GM10847 (cell line): ENCODE data around the gene PTPN9.

Experiments
- POLR2A ChIP-seq: IDR thresholded peaks from 2 replicates; pipeline ENCODE4 v1.6.1; 2011; ENCODE audit not compliant: insufficient read length; ENCODE audit errors: extremely low read depth

Gene PTPN9

DNA sequence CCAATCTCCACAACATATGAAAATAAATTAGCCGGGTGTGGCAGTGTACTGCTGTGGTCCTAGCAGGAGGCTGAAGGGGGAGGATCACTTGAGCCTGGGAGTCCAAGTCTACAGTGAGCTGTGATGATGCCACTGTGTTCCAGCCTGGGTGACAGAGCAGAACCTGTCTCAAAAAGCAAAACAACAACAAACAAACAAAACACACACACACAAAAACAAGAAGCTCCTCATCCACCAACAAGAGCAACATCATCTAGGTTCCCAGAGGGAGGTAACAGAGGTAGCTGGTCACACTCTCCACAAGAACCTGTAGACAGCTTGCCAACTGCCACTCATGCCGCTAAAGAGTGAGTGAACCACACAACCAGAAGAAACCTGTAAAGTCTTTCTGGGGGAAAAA lies 34.8 kb downstream of the PTPN9 start:
- TF ChIP-seq POLR2A, result no peak

DNA sequence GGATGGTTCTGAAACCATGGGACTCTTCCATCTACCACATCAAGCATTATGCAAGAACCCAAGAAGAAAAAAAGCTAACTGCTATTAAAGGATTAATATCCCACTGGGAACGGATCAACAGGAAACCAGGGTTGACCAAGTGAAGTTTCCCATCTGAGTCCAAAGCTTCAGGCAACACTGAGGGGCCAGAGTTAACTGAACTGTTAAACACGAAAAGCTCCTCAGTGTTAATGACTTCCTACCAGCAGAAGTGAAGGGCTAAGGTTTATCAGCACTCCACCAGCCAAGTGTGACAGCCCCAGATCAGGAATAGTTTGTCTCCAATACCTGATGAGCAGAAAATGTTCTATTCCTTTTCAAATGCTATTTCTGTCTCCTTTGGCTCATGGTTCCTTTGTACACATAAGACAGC lies 36.7 kb downstream of the PTPN9 start:
- TF ChIP-seq POLR2A, result no peak

DNA sequence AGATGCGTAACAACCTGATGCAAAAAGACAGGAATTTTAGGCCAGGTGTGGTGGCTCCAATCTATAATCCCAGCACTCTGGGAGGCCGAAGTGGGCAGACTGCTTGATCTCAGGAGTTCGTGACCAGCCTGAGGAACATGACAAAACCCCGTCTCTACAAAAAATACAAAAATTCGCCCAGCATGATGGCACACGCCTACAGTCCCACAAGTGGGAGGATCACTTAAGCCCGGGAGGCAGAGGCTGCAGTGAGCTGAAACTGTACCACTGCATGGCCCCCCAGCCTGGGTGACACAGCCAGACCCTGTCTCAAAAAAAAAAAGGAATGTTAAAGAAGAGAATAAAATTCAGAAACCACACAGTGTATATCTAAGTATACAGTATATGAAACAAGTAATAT lies 40.7 kb downstream of the PTPN9 start:
- TF ChIP-seq POLR2A, result no peak

DNA sequence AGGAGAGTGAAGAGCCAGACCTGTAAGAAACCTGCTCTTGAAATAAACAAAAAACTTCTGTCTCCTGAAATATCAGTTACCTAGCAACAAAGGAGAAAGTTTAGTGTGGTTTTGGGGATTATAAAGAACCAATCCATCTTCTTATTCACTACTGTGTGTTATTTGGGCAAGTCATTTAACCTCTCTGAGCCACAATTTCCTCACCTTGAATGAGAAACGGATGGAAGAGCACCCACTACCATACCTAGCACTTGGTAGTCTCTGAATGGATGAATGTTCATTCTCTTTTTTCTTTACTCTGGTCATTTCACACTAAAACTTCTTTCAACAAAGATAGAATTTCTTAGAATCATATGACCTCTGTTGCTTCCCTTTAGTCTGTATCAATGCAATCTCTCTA lies 45.2 kb downstream of the PTPN9 start:
- TF ChIP-seq POLR2A, result no peak

DNA sequence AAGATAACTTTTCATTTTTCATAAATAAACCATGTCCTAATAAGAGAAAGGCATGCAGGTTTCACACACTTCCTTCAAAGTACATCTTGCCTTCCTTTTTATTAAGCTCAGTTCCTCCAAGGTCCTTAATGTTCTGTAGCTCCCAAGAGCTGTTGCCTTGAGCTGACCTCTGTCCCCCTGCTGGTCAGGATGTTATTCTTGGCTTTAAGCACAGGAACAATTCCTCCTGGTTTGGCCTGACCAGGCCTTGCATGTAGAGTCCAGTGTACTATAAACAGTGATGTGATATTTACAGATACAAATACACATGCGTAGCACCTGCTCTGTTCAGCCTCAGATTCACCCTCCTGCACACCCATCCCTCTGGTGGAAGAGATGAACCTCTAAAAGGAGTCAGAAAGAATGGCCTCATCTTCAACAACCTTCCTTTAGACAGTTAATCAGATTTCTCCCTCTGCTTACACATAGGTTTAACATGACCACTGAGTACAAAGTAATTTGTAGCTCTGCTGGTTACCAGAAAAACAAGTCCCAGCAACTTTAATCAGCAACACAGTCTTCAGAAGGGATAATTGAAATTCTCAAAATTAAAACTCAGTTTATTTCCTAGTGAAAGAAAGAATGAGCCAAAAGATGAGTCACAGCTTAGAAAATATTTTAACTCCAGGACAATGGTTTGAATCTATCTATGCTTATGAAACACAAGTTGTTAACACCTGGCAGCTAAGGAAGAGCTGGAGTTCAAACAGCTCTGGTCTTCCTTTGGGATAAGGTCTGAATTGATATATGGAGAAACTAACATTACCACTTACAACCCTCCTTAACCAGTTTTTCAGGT lies 46.5 kb downstream of the PTPN9 start:
- no peak for TF ChIP-seq POLR2A

DNA sequence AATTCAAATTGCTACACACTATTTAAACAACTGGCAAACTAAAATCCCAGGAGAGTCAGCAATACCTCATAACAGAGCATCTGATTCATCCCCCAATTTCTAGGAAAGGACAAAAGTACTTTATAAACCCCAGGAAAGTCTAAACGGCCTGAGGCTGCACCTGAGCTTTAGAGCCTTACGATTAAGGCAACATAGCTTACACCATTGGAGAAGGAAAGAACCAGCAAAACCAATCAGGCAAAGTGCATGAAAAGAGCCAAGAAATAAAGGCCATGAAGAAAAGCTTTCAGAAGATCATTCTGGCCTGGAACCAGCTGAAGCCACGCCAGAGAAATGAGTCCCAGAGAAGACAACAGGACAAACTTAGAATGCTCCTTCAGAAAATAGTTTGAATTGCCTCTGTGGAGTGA lies 48.1 kb downstream of the PTPN9 start:
- TF ChIP-seq POLR2A, result no peak

DNA sequence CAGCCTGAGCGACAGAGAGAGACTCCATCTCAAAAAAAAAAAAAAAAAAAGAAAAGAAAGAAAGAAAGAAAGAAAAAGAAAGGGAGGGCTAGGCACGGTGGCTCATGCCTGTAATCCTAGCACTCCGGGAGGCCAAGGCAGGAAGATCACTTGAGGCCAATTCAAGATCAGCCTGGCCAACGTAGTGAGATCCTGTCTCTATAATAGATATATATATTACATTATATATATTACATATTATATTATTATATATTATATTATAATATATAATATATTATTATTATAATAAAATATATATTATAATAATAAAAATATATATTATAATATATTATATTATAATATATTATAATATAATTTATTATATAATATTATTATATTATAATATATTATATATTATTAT lies 48.9 kb downstream of the PTPN9 start:
- TF ChIP-seq POLR2A, result no peak

DNA sequence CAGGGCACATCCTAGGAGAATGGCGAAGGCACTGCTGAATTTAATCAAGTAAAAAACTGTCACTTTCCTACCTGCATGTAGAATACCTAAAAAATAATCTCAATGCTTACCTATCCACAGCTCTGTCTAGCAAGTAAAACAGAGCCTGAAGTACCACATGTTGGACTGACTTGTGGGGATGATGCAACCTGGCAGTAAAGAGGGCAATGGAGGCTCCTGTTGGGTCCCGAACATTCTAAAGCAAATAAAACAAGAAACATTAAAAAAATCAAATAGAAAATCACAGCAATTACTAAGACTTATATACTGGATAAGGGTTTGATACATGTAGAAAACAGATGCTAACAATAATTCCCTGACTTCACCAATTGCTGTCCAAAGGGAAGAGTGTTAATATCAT lies 56.1 kb downstream of the PTPN9 start:
- TF ChIP-seq POLR2A, result no peak

DNA sequence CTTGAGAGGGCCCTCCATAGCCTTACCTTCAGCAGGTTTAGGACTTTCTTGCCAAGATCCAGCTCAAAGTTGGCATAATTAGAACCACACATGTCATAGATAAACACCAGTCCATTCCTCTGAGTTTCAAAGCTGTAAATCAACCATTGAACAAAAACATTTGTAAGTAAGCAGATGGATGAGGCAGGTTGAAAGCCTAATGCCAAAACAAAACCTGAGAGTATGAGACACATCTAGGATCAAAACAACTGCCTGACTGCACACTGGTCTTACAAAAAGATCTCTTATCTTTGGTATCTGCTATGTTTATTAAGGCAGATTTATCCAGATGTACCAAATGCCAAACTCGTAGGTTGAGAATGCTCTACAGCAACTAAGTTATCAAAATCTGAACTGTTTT lies 61.9 kb downstream of the PTPN9 start:
- TF ChIP-seq POLR2A, result no peak

DNA sequence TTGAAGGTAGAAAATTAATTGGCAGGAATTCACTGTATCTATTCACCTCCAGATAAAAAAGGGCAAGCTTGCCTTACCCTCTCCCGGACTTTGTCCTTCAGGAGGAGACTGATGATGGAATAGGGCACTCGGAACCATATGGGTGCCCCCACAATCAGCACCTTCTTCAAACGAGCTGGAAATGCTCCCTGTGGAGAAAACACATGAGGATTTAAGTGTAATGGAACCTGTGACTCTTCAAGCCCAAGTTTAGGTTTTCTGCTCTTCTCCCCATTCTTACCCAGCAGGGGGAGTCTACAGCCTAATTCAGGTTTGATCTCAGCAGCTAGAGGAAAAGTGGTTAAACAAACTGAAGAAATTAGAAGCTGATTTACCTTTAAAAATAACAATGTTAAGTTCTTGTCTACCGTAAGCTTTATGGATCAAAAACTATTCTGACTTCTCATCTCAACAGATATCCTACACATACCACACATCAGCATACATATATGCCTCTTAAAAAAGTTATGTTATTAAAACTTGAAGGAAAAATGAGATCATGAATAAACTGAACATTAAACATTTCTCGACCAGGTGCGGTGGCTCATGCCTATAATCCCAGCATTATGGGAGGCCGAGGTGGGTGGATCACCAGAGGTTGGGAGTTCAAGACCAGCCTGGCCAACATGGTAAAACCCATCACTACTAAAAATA lies 70.1 kb downstream of the PTPN9 start:
- TF ChIP-seq POLR2A, result no peak

DNA sequence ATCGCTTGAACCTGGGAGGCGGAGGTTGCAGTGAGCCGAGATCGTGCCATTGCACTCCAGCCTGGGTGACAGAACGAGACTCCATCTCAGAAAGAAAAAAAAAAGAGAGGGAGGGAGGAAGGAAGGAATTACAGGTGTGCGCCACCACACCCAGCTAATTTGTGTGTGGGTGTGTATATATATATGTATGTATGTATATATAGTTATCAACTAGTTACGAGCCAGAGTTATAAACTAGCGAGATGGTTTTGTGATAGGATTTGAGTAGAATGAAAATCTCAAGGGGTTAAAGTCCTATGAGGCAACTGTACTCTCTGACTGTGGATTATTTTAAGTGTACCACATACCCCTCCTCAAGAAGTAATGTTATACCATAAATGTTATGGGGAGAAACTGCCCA lies 76.8 kb downstream of the PTPN9 start:
- no peak for TF ChIP-seq POLR2A

DNA sequence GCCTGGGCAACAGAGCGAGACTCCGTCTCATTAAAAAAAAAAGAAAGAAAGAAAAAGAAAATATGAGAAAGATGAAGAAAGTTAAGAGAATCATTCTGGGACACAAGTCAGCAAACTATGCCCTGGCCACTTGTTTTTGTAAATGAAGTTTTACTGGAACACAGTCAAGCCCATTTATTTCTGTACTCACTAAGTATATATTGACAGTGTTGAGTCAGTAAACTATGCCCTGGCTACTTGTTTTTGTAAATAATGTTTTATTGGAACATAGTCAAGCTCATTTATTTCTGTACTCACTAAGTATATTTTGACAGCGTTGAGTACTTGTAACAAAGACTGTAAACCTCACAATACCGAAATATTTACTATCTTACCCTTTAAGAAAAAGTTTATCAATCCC lies 85.4 kb downstream of the PTPN9 start:
- TF ChIP-seq POLR2A, result no peak

DNA sequence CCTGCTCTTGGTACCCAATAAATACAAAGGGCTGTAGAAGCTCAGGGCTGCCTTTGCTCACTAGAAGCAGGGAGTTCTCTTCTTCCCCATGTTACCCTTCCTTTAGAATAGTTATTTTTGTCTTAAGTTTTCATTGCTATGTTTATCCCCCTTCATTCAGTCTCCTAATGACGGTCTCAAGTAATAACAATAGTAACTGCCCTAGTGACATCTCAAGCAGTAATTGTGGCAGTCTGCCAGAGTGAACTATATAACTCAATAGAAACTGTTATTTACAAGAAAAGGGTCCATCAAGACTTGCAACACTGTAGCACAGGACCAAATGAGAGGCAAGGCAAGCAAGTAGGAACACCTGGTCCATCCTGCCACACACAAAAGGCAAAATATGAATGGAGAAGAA lies 95.2 kb downstream of the PTPN9 start:
- TF ChIP-seq POLR2A, result no peak

DNA sequence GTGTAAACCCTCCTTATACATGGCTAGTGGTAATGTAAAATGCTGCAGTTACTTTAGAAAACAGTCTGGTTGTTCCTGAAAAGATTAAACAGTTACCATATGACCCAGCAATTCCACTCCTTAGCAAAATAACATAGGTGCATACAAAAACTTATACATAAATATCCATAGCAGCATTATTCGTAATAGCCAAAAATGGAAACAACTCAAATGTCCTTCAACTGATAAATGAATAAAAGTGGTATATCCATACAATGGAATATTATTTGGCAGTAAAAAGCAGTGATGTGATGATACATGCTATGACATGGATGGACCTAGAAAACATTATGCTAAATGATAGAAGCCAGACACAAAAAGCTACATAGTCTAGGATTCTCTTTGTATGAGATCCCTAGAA lies 96.0 kb downstream of the PTPN9 start:
- no peak for TF ChIP-seq POLR2A

DNA sequence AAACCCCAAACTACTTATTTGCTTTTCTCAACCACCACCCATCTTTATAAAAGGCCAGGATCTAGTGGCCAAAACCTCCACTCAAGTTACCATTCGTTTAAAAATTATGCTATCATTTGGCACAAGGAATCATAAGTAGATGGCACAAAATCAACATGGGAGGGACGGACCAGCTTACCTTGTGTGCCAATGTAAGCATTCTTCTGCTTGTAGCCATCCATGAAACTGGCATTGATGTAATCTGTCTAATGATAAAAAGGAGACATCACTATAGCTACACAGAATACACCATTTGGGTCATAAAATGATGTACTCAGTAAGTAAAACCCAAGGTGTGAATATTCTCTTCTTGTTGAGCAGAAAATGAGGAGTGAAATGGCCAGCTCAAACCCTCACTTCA lies 99.4 kb downstream of the PTPN9 start:
- TF ChIP-seq POLR2A, result no peak

DNA sequence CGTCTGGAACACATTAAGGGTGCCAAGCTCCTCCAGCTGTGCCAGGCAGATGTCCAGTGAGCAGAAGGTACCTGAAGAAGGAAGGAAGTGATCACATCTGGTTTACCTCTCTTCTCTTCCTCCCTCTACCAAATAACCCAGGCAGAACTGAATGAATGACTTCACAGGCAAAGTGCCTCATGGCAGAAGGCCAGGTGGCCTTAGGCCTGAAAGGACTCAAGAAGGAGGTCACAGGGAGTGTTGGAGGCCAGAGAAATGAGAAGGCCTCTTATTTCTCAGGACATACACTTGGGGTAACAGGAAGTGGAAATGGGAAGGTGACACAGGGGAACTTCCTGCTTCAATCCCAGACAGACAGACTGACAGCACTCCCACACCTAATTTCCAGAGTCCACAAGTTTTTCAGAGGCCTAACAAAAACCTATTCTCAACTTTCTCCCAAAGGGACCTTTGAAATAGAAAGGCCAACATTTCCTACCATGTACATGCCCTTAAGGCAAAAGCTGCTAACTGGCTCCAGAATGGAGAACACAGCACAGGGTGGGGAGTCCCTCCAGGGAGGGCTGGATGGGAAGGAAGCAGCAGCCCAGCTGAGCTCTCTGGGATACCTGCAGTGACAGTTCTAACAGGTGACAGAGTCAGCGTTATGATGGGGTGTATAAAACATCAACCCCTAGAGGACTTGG lies 110.1 kb downstream of the PTPN9 start:
- no peak for TF ChIP-seq POLR2A

DNA sequence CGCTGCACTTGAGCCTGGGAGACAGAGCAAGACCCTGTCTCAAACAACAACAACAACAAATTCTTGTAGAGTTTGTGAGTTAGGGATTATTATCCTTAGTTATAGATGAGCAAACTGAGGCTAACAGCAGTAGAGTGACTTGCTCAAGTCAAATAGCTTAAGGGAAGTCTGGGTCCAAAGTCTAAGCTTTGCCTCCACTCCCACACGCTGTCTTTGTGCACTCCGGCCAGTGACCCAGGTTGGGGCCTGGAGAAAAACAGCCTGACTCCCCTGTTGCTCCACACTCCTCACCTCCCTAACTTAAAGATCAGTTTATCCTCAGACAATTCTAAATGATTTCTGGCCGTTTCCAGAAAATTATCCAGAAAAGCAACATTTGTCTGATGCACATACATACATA lies 118.5 kb downstream of the PTPN9 start:
- no peak for TF ChIP-seq POLR2A

DNA sequence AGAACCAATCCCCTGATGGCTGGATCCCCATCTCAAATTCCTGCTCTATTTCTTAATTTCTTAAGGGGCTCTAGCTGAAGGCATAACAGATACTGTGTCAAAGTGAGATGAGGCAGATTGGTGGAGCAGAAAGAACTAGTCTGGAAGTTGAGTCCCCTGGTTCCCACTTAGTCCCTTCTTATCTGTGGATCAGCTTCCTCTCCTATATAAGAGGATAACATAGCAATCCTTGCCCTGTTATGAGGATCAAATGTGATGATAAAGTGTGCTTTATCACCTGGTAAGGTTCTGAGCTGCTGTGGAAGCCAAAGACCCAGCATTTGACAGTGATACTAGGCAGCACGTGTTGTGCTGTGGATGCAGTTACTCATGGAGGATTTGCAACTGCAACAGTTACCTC lies 119.5 kb downstream of the PTPN9 start:
- TF ChIP-seq POLR2A, result no peak
